BE2C (cell line): ENCODE measurements around the gene ADCY1.

ENCODE experiments used
- DNase-seq: peaks from one replicate; pipeline ENCODE4 v3.0.0-alpha.2; 2020
- H3K27me3 ChIP-seq: fragments of 250-450 bp; sonication (Bioruptor Pico); 2 replicates; pipeline ENCODE4 v1.5.1; 2020; ENCODE audit warnings: mild to moderate bottlenecking
- H3K36me3 ChIP-seq: fragments of 250-450 bp; sonication (Bioruptor Pico); 2 replicates; pipeline ENCODE4 v1.5.1; 2020; ENCODE audit warnings: mild to moderate bottlenecking
- H3K4me1 ChIP-seq: fragments of 250-450 bp; sonication (Bioruptor Pico); 2 replicates; pipeline ENCODE4 v1.5.1; 2020
- H3K4me3 ChIP-seq: 2 replicates; pipeline ENCODE4 v1.5.1; 2011; ENCODE audit warnings: low read depth, low read length
- H3K9me3 ChIP-seq: fragments of 250-450 bp; sonication (Bioruptor Pico); 2 replicates; pipeline ENCODE4 v1.5.1; 2020
- TF ChIP-seq, protein P1 (sequence below): IDR thresholded peaks from 2 replicates; pipeline ENCODE4 v1.5.1; 2012; ENCODE audit warnings: mild to moderate bottlenecking, low read depth, low read length

Gene ADCY1

DNA sequence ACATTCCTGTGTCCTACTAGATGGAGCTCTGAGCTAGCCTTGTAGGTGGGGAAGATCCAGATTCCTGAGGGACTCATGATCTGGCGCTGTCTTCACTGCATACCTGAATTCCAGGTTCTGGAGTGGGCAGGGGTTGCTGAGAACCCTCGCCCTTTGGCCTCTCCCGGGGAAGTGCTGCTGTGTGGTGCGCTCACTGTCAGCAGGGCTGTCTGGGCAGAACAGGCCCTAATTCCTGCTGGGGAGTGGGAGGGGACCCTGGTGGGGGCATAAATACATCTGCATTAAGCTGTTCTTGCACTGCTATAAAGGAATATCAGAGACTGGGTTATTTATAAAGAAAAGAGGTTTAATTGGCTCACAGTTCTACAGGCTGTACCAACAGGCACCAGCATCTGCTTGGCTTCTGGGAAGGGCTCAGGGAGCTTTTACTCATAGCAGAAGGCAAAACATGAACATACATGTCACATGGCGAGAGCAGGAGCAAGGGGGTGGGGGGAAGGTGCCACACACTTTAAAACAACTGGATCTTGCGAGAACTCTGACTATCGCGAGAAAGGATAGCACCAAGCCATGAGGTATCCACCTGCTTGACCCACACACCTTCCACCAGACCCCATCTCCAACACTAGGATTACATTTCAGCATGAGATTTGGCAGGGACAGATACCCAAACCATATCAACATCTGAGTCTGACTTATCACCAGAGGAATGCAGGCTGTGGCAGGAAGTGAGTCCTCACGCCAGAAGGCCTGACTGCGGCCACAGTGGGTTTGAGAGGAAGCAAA is 115.0 kb downstream of the ADCY1 start:
- DNase-seq, result no peak

DNA sequence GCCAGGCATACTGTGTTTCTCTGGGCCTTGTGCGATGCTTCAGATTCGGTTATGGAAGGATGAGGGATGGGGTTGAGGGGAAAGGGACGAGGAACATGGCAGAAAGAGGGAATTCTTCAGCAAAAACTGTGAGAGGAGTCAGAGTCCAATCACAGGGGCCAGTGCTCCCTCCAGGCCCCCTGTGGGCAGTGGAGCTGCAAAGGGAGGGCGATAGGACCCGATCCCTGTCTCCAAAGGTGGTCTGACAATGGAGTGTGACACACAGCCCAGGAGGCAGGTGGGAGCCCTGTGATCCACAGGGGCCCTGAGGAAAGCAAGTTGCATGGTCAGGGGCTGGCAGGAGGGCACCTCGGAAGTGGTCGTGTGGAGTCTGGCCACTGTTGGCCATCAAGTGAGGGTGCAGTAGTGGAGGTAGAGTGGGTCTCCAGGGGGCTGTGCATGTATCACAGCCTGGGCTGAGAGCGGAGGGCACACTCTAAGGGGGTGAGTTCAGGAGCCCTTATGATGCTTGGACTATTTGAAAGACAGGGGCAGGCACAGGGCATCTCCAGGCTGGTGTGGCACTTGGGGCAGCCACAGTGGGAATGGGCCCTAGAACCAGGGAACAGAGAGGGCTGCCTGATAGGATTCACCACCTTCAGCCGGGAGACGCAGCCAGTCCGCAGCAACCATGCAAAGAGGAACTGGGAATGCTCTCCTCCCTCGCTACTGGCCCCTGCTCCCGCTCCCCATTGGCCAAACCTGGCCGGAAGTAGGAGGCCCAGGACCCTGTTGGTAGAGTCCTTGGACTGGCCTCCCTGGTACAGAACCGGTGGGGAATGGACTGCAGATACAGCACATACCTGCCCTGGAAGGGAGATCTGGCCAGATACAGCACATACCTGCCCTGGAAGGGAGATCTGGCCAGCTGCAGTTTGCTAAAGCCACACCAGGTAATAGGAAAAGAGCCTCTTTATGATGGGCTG is 115.9 kb downstream of the ADCY1 start:
- TF ChIP-seq, protein P1, sequence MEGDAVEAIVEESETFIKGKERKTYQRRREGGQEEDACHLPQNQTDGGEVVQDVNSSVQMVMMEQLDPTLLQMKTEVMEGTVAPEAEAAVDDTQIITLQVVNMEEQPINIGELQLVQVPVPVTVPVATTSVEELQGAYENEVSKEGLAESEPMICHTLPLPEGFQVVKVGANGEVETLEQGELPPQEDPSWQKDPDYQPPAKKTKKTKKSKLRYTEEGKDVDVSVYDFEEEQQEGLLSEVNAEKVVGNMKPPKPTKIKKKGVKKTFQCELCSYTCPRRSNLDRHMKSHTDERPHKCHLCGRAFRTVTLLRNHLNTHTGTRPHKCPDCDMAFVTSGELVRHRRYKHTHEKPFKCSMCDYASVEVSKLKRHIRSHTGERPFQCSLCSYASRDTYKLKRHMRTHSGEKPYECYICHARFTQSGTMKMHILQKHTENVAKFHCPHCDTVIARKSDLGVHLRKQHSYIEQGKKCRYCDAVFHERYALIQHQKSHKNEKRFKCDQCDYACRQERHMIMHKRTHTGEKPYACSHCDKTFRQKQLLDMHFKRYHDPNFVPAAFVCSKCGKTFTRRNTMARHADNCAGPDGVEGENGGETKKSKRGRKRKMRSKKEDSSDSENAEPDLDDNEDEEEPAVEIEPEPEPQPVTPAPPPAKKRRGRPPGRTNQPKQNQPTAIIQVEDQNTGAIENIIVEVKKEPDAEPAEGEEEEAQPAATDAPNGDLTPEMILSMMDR, result no peak
- no peaks in the 10 kb centered on the region for H3K4me1 ChIP-seq
- DNase-seq, result no peak
- no peaks in the 10 kb centered on the region for H3K27me3 ChIP-seq
- H3K36me3 ChIP-seq, result no peaks in the 10 kb centered on the region
- H3K4me3 ChIP-seq, result no peak overlapping the region
- H3K9me3 ChIP-seq, result no peaks in the 10 kb centered on the region

More for the DNA sequence above, 115.0 kb downstream of the ADCY1 start:
- Histone ChIP-seq H3K9me3 (no peaks in the 10 kb centered on the region), H3K4me3 (no peak overlapping the region), H3K27me3 (no peaks in the 10 kb centered on the region), H3K4me1 (no peaks in the 10 kb centered on the region), H3K36me3 (no peaks in the 10 kb centered on the region)
- TF ChIP-seq, protein P1, result no peak

DNA sequence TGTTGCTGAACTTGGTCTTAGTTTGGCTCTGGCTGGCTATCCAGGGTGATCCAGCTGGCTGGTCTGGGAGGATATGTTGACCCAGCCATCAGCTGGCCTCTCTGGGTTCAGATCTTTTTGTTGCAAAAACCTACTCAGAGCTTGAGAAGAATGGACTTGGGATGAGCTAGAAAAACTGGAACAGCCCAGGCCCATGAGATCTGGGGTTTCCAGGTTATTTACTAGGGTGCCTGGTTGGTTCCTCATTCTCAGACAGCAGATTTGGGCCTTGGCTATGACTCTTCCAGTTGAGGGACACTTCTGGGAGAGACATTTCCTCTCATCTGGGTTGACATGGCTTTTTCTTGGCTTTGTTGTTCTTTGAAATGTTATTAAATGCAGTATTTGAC is 116.6 kb downstream of the ADCY1 start:
- no peak overlapping the region for H3K4me3 ChIP-seq
- H3K9me3 ChIP-seq, result no peaks in the 10 kb centered on the region
- no peaks in the 10 kb centered on the region for H3K4me1 ChIP-seq
- DNase-seq, result no peak
- TF ChIP-seq, protein P1, result no peak
- no peaks in the 10 kb centered on the region for H3K36me3 ChIP-seq
- no peaks in the 10 kb centered on the region for H3K27me3 ChIP-seq

DNA sequence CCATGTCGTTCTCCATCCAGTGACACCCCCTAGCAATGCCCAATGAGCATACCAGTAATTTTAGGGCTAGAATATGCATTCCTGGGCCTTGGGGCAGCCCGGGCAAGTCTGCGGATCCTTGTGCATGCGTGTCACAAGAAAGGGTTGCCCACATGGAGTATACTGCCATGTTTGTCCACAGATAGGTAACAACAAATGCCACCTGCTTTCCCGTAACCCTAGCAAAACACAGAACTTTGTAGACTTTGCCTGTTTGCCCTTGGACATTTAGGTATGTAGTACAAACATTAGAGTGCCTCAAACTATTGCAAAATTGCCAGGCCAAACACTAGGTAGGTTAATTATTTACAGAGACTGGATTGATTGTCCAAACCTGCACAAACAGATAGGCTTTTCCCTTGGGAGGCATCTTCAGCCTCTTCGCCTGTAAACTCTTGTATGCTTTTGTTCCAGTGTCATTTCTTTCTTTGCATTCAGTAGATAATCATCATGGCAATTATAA is 117.0 kb downstream of the ADCY1 start:
- Histone ChIP-seq H3K4me1 (no peaks in the 10 kb centered on the region), H3K9me3 (no peaks in the 10 kb centered on the region), H3K27me3 (no peaks in the 10 kb centered on the region), H3K4me3 (no peak overlapping the region), H3K36me3 (no peaks in the 10 kb centered on the region)
- TF ChIP-seq, protein P1, result no peak
- DNase-seq, result no peak

DNA sequence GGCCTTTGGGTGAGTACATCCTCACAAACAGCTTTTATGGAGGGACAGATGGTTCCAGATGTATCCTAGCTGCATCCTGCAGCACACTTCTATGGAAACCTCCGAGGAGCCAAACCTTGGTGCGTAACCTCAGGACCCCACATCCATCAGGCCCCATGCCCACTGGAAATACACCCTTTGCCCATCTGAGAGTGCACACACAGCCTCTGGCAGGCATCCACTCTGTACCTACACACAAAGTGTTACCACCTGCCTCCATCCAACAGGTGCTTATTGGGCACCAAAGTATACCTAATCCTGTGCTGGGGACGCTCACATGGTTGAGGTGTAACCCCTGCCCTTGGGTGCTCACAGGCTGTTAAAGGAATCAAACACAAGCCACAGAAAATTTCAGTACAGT is 117.9 kb downstream of the ADCY1 start:
- no peaks in the 10 kb centered on the region for H3K36me3 ChIP-seq
- no peak for DNase-seq
- H3K4me1 ChIP-seq, result no peaks in the 10 kb centered on the region
- H3K27me3 ChIP-seq, result no peaks in the 10 kb centered on the region
- TF ChIP-seq, protein P1, result no peak
- H3K4me3 ChIP-seq, result no peak overlapping the region
- no peaks in the 10 kb centered on the region for H3K9me3 ChIP-seq
